Adrenal gland (tissue), 5 donors: ENCODE measurements around the gene DMWD.

Experiments used
- POLR2A ChIP-seq, 2 donors: fragments of 450-650 bp; IDR thresholded peaks; one replicate each; pipeline ENCODE4 v1.6.1; 2017; ENCODE audit warnings: antibody characterized with exemption in 2 of 2, mild to moderate bottlenecking in 2 of 2, moderate library complexity in 1 of 2
- TF ChIP-seq, protein P1 (sequence below), 6 experiments: fragments of 450-650 bp in 4 of 6; fragments of 200-600 bp in 2 of 6; sonication (generic) in 1 of 6; IDR thresholded peaks; 1 replicate in 5 of 6; 2 replicates in 1 of 6; pipeline versions ENCODE4 v1.5.1 to v1.8.0; 2016 to 2021; ENCODE audit warnings: antibody characterized with exemption in 6 of 6, mild to moderate bottlenecking in 2 of 6, moderate library complexity in 1 of 6
- donor health status: DM: no; HTN: no; CAD: no.

DNA sequence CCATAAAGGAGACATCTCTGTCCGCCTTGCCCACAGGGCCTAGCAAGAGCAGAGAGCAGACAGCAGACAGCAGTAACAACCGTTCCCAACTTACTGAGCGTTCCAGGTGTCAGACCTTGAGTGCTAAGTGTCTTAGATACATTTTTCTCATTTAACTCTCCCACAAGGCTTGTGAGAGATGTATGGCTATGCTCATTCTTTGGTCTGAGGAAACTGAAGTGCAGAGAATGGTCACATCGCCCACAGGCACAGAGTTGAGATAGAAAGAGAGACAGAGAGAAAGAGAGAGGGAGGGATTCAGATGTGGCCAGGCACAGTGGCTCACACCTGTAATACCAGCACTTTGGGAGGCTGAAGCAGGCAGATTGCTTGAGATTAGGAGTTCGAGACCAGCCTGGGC lies 45.1 kb downstream of the DMWD start:
- TF ChIP-seq, protein P1, sequence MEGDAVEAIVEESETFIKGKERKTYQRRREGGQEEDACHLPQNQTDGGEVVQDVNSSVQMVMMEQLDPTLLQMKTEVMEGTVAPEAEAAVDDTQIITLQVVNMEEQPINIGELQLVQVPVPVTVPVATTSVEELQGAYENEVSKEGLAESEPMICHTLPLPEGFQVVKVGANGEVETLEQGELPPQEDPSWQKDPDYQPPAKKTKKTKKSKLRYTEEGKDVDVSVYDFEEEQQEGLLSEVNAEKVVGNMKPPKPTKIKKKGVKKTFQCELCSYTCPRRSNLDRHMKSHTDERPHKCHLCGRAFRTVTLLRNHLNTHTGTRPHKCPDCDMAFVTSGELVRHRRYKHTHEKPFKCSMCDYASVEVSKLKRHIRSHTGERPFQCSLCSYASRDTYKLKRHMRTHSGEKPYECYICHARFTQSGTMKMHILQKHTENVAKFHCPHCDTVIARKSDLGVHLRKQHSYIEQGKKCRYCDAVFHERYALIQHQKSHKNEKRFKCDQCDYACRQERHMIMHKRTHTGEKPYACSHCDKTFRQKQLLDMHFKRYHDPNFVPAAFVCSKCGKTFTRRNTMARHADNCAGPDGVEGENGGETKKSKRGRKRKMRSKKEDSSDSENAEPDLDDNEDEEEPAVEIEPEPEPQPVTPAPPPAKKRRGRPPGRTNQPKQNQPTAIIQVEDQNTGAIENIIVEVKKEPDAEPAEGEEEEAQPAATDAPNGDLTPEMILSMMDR (IDR thresholded peaks at IDR 0.05) = no peak
- TF ChIP-seq POLR2A (IDR thresholded peaks at IDR 0.05) = no peak
